Coronary artery (tissue), 2 donors: Measurements from ENCODE around the gene NKX1-1.

Source experiments
- DNase-seq: peaks from one replicate; pipeline ENCODE4 v3.0.0-alpha.2; 2017; ENCODE audit warnings: low spot score
- H3K27ac ChIP-seq, 2 donors: fragments of 200-600 bp; sonication (generic); one replicate each; pipeline ENCODE4 v1.5.1; 2016 to 2019
- H3K4me3 ChIP-seq: fragments of 200-600 bp; sonication (generic); 2 replicates; pipeline ENCODE4 v1.5.1; 2016; ENCODE audit warnings: mild to moderate bottlenecking, moderate library complexity
- CTCF ChIP-seq: fragments of 200-600 bp; sonication (generic); IDR thresholded peaks from one replicate; pipeline ENCODE4 v1.5.1; 2019; ENCODE audit warnings: antibody characterized with exemption

The NKX1-1 gene

GRCh38 chr4:1411436-1412375 lies 5.5 kb upstream of the NKX1-1 start:
- TF ChIP-seq CTCF = no peak
- DNase-seq = peak; percentile 59
- no peak overlapping the region for H3K4me3 ChIP-seq
- H3K27ac ChIP-seq = no peak overlapping the region

GRCh38 chr4:1410491-1411325 lies 4.5 kb upstream of the NKX1-1 start:
- H3K27ac ChIP-seq = no peak overlapping the region
- DNase-seq = peak; percentile 62
- no peak for TF ChIP-seq CTCF
- H3K4me3 ChIP-seq = no peak overlapping the region

DNA sequence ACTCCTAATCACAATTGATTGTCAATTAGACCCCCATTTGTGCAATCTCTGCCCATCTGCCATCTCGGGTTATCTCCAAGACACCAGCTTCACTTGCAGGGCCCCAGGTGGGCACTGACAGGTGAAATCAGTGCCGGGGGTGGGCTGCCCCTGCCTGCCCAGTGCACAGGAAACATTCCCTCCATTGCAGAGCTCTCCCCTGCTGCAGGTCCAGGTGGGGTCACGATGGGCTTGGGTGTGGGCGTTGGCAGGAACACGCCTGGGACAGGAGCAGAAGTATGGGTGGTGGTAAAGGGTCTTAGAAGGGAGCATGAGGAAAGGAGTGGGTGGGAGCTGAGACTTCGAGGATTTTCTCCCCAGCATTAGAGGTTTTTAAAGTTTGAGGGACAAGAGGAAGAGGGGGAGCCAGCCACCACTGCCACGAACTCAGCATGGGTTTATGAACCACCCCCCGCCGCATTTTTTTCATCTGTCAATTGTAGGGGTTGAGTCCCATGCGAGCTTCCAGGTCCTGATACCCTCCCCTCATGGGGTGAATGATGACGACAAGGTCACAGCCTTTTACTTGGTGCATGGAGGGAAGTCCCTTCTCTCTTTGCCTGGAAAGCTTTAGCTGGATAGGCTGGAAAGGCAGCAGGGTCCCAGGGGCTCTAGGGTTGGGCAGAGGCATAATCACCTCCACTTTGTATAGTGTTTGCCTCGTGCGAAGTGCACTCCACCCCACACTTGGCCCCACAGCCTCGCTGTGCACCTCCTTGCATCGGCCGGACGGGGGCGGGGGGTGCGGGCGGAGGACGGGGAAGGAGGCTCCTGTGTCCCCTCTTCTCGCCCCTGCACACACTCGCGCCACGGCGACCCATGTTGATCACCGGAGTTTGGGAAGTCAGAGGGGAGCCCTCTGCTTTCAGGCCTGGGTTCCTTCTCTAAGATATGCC lies 3.5 kb upstream of the NKX1-1 start:
- Histone ChIP-seq H3K4me3 (no peak overlapping the region), H3K27ac (no peak overlapping the region)
- no peak for TF ChIP-seq CTCF
- DNase-seq = peak; percentile 65

GRCh38 chr4:1409079-1409478 lies 2.8 kb upstream of the NKX1-1 start:
- TF ChIP-seq CTCF = no peak
- H3K4me3 ChIP-seq = no peak overlapping the region
- H3K27ac ChIP-seq = no peak overlapping the region
- DNase-seq = no peak

DNA sequence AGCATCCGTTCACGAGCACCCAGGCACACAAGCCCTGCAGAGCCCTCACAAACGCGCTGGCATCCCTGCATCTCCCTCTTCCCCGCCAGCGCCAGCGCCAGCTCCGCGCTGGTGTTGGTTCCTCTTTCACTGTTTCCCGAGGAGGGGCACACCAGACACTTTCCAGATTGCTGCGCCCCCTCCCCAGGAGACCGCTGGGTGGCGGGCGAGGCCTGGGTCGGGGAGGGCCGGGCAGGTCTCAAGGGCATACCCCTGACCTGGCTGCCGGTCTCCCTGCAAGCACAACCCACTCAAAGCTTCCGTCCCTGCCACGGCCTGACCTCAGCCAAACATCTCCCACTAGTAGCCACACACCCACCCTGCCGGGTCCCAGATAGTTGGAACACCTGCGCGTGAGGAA lies 2.2 kb upstream of the NKX1-1 start:
- TF ChIP-seq CTCF = no peak
- no peak overlapping the region for H3K4me3 ChIP-seq
- H3K27ac ChIP-seq = no peak overlapping the region
- peak; percentile 50 for DNase-seq

GRCh38 chr4:1407657-1408333 lies 1.6 kb upstream of the NKX1-1 start:
- no peak overlapping the region for H3K4me3 ChIP-seq
- TF ChIP-seq CTCF = no peak
- H3K27ac ChIP-seq = no peak overlapping the region
- DNase-seq = peak; percentile 55
